ENCODE results near the gene ACSBG1.

The ACSBG1 gene

DNA sequence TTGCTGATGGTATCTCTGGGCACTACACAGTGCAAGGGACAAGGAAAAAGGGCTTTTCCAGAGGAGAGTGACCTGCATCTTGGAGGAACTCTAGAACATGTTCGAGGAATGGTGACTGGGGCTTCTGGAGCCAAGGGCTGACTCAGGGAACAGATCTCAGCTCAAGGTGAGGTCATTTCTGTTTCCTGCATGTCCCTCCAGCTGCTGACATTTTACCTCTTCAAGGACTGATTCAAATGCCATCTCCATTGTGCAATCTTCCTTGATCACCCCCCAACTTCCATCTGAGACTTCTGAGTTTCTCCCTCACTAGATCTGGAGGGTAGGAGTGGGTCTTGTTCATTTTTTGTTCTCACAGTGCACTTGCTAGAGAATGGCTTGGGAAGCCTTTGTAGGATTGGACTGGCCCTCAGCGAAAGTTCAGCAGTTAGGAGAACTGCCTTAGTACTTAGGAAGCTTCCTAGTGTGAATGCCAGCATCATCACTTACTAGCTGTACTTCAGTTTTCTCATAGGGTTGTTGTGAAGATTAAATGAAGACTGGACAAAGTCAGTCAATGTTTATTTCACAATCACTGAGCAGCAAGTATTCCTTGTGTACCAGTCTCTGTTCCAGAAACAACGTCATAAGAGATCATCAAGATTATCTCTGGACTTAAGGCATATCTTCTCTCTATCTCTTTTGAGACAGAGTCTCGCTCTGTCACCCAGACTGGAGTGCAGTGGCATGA lies 87.8 kb downstream of the ACSBG1 start:
- H3K4me3 ChIP-seq (ENCODE audit: low read length) = no peak overlapping the region
- no peak for DNase-seq (ENCODE audit: low read depth)

DNA sequence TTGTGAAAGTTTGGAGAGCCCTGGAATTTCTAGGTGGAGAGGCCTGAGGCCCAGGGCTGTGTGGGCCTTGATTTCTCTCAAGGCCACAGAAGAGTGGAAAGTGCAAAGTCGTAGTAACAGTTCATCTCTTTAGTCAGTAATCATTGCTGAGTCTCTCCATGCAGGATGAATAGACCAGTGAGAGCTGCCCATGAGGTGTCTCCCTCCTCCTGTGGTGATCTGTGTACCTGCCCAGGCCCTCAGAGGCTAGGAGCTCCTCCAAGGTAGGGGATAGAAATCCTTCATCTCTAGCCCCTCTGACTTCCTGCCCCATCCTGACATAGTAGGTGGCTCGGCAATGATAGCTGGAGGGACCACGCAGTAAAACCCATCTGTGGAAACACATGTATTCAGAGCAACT lies 92.0 kb downstream of the ACSBG1 start:
- TF ChIP-seq, protein P1, sequence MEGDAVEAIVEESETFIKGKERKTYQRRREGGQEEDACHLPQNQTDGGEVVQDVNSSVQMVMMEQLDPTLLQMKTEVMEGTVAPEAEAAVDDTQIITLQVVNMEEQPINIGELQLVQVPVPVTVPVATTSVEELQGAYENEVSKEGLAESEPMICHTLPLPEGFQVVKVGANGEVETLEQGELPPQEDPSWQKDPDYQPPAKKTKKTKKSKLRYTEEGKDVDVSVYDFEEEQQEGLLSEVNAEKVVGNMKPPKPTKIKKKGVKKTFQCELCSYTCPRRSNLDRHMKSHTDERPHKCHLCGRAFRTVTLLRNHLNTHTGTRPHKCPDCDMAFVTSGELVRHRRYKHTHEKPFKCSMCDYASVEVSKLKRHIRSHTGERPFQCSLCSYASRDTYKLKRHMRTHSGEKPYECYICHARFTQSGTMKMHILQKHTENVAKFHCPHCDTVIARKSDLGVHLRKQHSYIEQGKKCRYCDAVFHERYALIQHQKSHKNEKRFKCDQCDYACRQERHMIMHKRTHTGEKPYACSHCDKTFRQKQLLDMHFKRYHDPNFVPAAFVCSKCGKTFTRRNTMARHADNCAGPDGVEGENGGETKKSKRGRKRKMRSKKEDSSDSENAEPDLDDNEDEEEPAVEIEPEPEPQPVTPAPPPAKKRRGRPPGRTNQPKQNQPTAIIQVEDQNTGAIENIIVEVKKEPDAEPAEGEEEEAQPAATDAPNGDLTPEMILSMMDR (conservative IDR thresholded peaks at IDR 0.05; ENCODE audit: low read depth, low read length) = no peak
- DNase-seq (ENCODE audit: low read depth) = no peak
- H3K4me3 ChIP-seq (ENCODE audit: low read length) = no peak overlapping the region

More for the DNA sequence above, 87.8 kb downstream of the ACSBG1 start:
- TF ChIP-seq, protein P1 (conservative IDR thresholded peaks at IDR 0.05; ENCODE audit: low read depth, low read length) = no peak

DNA sequence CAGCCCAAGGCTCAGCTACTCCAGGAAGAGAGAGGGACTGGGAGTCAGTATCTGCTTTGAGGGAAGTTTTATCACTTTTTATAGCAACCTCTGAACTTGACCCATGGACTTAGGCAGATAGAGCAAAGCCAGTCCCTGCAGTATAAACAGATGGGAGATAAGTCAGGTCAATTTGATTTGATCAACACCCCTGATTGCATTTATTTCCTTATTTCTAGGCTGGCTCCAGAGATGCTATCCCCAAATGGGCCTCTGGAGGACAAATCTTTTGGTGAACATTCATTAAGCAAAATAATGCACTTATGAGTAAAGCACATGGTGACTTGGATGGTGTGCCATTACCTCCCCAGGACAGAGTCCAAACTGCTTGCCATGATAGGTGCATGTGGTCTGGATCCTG lies 94.1 kb downstream of the ACSBG1 start:
- TF ChIP-seq, protein P1 (conservative IDR thresholded peaks at IDR 0.05; ENCODE audit: low read depth, low read length) = no peak
- DNase-seq (ENCODE audit: low read depth) = no peak
- H3K4me3 ChIP-seq (ENCODE audit: low read length) = no peak overlapping the region

DNA sequence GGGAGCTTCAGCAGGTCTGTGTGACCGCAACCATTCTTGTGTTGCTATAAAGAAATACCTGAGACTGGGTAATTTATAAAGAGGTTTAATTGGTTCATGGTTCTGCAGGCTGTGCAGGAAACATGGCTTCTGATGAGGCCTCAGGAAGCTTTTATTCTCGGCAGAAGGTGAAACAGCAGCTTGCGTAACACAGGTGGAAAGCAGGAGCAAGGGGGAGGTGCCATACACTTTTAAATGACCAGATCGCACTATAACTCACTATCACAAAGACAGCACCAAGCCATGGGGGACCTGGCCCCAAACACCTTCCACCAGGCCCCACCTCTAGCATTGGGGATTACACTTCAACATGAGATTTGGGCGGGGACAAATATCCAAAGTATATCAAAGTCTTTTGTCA lies 94.8 kb downstream of the ACSBG1 start:
- DNase-seq (ENCODE audit: low read depth) = no peak
- TF ChIP-seq, protein P1 (conservative IDR thresholded peaks at IDR 0.05; ENCODE audit: low read depth, low read length) = no peak
- H3K4me3 ChIP-seq (ENCODE audit: low read length) = no peak overlapping the region

DNA sequence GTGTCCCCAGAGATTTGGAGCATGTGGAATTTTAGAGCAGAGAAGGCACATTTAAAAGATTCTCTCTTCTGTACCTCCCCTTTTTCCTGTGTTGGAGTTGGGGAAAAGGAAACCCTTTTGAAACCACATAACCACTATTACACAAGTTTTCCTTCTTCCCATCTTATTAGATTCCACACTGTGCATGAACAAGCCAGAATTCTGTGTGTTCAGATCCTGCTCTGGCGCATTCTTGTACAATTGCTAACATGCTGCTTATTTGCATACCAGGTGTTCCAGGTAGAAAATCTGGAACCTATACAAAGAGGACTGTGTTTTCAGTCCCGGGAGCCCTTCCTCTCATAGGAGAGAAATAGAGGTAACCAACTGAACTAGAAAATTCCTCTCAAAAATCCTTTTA lies 100.6 kb downstream of the ACSBG1 start:
- TF ChIP-seq, protein P1 (conservative IDR thresholded peaks at IDR 0.05; ENCODE audit: low read depth, low read length) = no peak
- no peak overlapping the region for H3K4me3 ChIP-seq (ENCODE audit: low read length)

DNA sequence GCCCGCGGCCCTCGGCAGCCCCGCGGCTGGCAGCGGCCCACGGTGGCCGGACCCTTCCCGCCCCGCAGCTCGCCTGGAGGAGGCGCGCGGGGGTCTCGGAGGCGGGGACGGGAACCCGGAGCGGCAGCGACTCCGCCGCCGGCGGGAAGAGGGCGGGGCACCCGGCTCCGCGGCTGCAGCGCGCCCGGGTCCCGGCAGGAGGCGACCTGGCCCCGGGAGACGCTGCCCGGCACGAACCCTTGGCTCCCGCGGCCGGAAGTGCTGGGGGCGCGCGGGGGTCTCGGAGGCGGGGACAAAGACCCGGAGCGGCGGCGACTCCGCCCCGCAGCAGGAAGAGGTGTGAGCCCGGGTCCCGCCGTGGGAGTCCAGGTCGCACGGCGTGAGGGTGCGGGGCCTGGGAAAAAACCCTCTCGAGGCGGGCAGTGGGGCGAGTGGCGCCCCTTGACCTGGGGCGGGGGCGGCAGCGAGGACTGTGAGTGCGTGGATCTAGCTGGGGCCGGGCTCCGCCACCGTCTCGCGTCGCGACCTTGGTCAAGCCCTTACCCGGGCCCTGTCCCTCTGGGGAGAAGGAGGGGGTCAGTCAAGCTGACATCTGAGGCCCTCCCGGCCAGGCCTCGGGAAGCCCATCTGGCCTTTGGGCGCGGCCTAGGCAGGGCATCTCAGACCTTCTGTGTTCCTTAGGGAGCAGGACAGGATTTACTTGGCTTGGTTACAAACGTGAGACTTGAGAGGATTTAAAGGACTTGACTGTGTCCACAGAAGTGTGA lies 102.9 kb downstream of the ACSBG1 start, which contains the start of gene CIB2:
Gene CIB2, minus strand, starts transcription at position 151 of the 767 bp plus-strand sequence. CDS start 230 bp downstream, outside the sequence.
- DNase-seq (ENCODE audit: low read depth) = no peak
- H3K4me3 ChIP-seq (ENCODE audit: low read length) = peak within 1 kb of the TSS; percentile 71
- TF ChIP-seq, protein P1 (conservative IDR thresholded peaks at IDR 0.05; ENCODE audit: low read depth, low read length) = peak; percentile 42

More for the DNA sequence above, 100.6 kb downstream of the ACSBG1 start:
- no peak for DNase-seq (ENCODE audit: low read depth)

Data from retinal pigment epithelial cell (primary cell).